Suppressor macrophage treated with lipopolysaccharide for 4 hours (primary cell): ENCODE results near the gene TPST1.
A peak's percentile ranks its signal among the peaks of the same experiment; 100 is the strongest.
"Not testable (repeated sequence)": the region's sequence is repeated elsewhere in the genome, so short reads cannot be mapped to it uniquely, and the experiment has no call there.

Experiments used
- DNase-seq: peaks from one replicate; pipeline ENCODE4 v3.0.0-alpha.2; 2020

The TPST1 gene

GRCh38 chr7:66348531-66348930 lies 143.4 kb downstream of the TPST1 start:
- DNase-seq: peak; percentile 11

- DNase-seq: peak; percentile 71
Measured at GRCh38 chr7:66348959-66349358, 143.8 kb downstream of the TPST1 start.

GRCh38 chr7:66352071-66352470 lies 146.9 kb downstream of the TPST1 start:
- peak; percentile 11 for DNase-seq

GRCh38 chr7:66353547-66353946 lies 148.4 kb downstream of the TPST1 start:
- DNase-seq: peak; percentile 17

GRCh38 chr7:66355756-66356155 lies 150.6 kb downstream of the TPST1 start:
- no peak for DNase-seq

- no peak for DNase-seq
Measured at GRCh38 chr7:66356277-66356721, 151.2 kb downstream of the TPST1 start.

- no peak for DNase-seq
Measured at GRCh38 chr7:66357087-66357486, 152.0 kb downstream of the TPST1 start.

GRCh38 chr7:66359656-66360211 lies 154.6 kb downstream of the TPST1 start:
- DNase-seq: peak; percentile 4

GRCh38 chr7:66362136-66362535 lies 157.0 kb downstream of the TPST1 start:
- DNase-seq: no peak

GRCh38 chr7:66363635-66364034 lies 158.5 kb downstream of the TPST1 start:
- DNase-seq: no peak

GRCh38 chr7:66365031-66365430 lies 159.9 kb downstream of the TPST1 start:
- not testable (repeated sequence) for DNase-seq

GRCh38 chr7:66371096-66371824 lies 166.1 kb downstream of the TPST1 start:
- DNase-seq: no peak

GRCh38 chr7:66374141-66374840 lies 169.2 kb downstream of the TPST1 start:
- DNase-seq: not testable (repeated sequence)

GRCh38 chr7:66376264-66376945 lies 171.3 kb downstream of the TPST1 start:
- DNase-seq: no peak

- no peak for DNase-seq
Measured at GRCh38 chr7:66377045-66377444, 171.9 kb downstream of the TPST1 start.

GRCh38 chr7:66377714-66378113 lies 172.6 kb downstream of the TPST1 start:
- no peak for DNase-seq

- DNase-seq: peak; percentile 19
Measured at GRCh38 chr7:66379542-66380160, 174.5 kb downstream of the TPST1 start.

- peak; percentile 47 for DNase-seq
Measured at GRCh38 chr7:66380272-66380888, 175.2 kb downstream of the TPST1 start.

- DNase-seq: peak; percentile 13
Measured at GRCh38 chr7:66382182-66382923, 177.2 kb downstream of the TPST1 start.

- not testable (repeated sequence) for DNase-seq
Measured at GRCh38 chr7:66385191-66385905, 180.2 kb downstream of the TPST1 start.

GRCh38 chr7:66395128-66395571 lies 190.0 kb downstream of the TPST1 start:
- peak; percentile 12 for DNase-seq
